Activated CD8-positive, alpha-beta memory T cell treated with anti-CD3 and anti-CD28 coated beads for 48 hours (primary cell): ENCODE measurements around the gene PAM.

Source experiments
- DNase-seq, 3 experiments: peaks; one replicate each; pipeline ENCODE4 v3.0.0-alpha.2; 2020; ENCODE audit warnings: low read depth in 2 of 3, low spot score in 2 of 3

The PAM gene

GRCh38 chr5:102777099-102777498 lies 22.0 kb downstream of the PAM start:
- no peak for DNase-seq

GRCh38 chr5:102778478-102778877 lies 23.4 kb downstream of the PAM start:
- DNase-seq, result no peak

GRCh38 chr5:102781359-102781758 lies 26.3 kb downstream of the PAM start:
- DNase-seq, result no peak

- no peak for DNase-seq
Observed at GRCh38 chr5:102781786-102782185, 26.7 kb downstream of the PAM start.

- DNase-seq, result no peak
Observed at GRCh38 chr5:102782217-102782872, 27.2 kb downstream of the PAM start.

- no peak for DNase-seq
Observed at GRCh38 chr5:102787134-102787533, 32.0 kb downstream of the PAM start.

GRCh38 chr5:102788788-102789187 lies 33.7 kb downstream of the PAM start:
- no peak for DNase-seq

- no peak for DNase-seq
Observed at GRCh38 chr5:102789469-102789868, 34.4 kb downstream of the PAM start.

GRCh38 chr5:102790748-102791147 lies 35.6 kb downstream of the PAM start:
- DNase-seq, result no peak

GRCh38 chr5:102792705-102793104 lies 37.6 kb downstream of the PAM start:
- no peak for DNase-seq

- no peak for DNase-seq
Observed at GRCh38 chr5:102794047-102794446, 38.9 kb downstream of the PAM start.

- DNase-seq, result no peak
Observed at GRCh38 chr5:102794677-102795331, 39.7 kb downstream of the PAM start.

- no peak for DNase-seq
Observed at GRCh38 chr5:102795526-102795925, 40.4 kb downstream of the PAM start.

- no peak for DNase-seq
Observed at GRCh38 chr5:102796009-102796408, 40.9 kb downstream of the PAM start.

- DNase-seq, result no peak
Observed at GRCh38 chr5:102796498-102796897, 41.4 kb downstream of the PAM start.

GRCh38 chr5:102797322-102797884 lies 42.3 kb downstream of the PAM start:
- DNase-seq, result no peak

- no peak for DNase-seq
Observed at GRCh38 chr5:102798104-102798785, 43.1 kb downstream of the PAM start.

- no peak for DNase-seq
Observed at GRCh38 chr5:102799017-102799416, 43.9 kb downstream of the PAM start.

- no peak for DNase-seq
Observed at GRCh38 chr5:102800427-102800826, 45.3 kb downstream of the PAM start.

GRCh38 chr5:102801371-102801770 lies 46.3 kb downstream of the PAM start:
- no peak for DNase-seq

- no peak for DNase-seq
Observed at GRCh38 chr5:102802708-102803458, 47.8 kb downstream of the PAM start.
